Astrocyte (in vitro differentiated cells and primary cell): ENCODE data around the gene BRI3. TPM values are rescaled to one million over a fixed set of nuclear protein-coding genes. Genes with fewer than 3 reads are reported as not detected.
A peak's percentile ranks its signal among the peaks of the same experiment; 100 is the strongest.

Experiments
- DNase-seq: peaks from one replicate; pipeline ENCODE4 v3.0.0-alpha.2; 2010; ENCODE audit warnings: low read depth
- FAIRE-seq: peaks from 2 replicates; lab custom pipeline; 2011; peaks lifted over from hg19 to GRCh38; lab: Jason Lieb, UNC
- H2AFZ ChIP-seq: 2 replicates; pipeline ENCODE4 v1.6.0; 2012; ENCODE audit warnings: low read depth, low read length, inconsistent platforms
- H3K27ac ChIP-seq: 2 replicates; pipeline ENCODE4 v1.5.1; 2011; ENCODE audit warnings: low read depth, low read length, inconsistent platforms
- H3K27me3 ChIP-seq: 2 replicates; pipeline ENCODE4 v1.6.0; 2011; ENCODE audit warnings: low read length, inconsistent platforms; ENCODE audit not compliant: insufficient read depth
- H3K36me3 ChIP-seq: 2 replicates; pipeline ENCODE4 v1.5.1; 2011; ENCODE audit warnings: low read length, inconsistent platforms; ENCODE audit not compliant: insufficient read depth
- H3K4me1 ChIP-seq: 2 replicates; pipeline ENCODE4 v1.5.1; 2011; ENCODE audit warnings: low read length, inconsistent platforms; ENCODE audit not compliant: insufficient read depth
- H3K4me2 ChIP-seq: 2 replicates; pipeline ENCODE4 v1.6.0; 2012; ENCODE audit warnings: low read length, inconsistent platforms
- H3K4me3 ChIP-seq: 2 replicates; pipeline ENCODE4 v1.5.1; 2011; ENCODE audit warnings: low read depth, mild to moderate bottlenecking, low read length, inconsistent platforms; ENCODE audit not compliant: insufficient read depth
- H3K79me2 ChIP-seq: 2 replicates; pipeline ENCODE4 v1.6.0; 2012; ENCODE audit warnings: mild to moderate bottlenecking, low read length, inconsistent platforms; ENCODE audit not compliant: insufficient read depth
- H3K9ac ChIP-seq: 2 replicates; pipeline ENCODE4 v1.6.0; 2012; ENCODE audit warnings: mild to moderate bottlenecking, low read length, inconsistent platforms
- H3K9me3 ChIP-seq: 2 replicates; pipeline ENCODE4 v1.5.1; 2012; ENCODE audit warnings: low read depth, mild to moderate bottlenecking, low read length, inconsistent platforms; ENCODE audit not compliant: insufficient read depth
- H4K20me1 ChIP-seq: 2 replicates; pipeline ENCODE4 v1.6.0; 2012; ENCODE audit warnings: low read length, inconsistent platforms; ENCODE audit not compliant: insufficient read depth
- H3K27ac Mint-ChIP-seq: one replicate; pipeline ENCODE4 v1.8.0; 2021; ENCODE audit warnings: mild to moderate bottlenecking, mixed read lengths; ENCODE audit not compliant: unreplicated experiment
- H3K27me3 Mint-ChIP-seq: one replicate; pipeline ENCODE4 v1.8.0; 2021; ENCODE audit warnings: low read depth, mixed read lengths; ENCODE audit not compliant: unreplicated experiment
- H3K36me3 Mint-ChIP-seq: one replicate; pipeline ENCODE4 v1.8.0; 2021; ENCODE audit warnings: low read depth, mixed read lengths; ENCODE audit not compliant: unreplicated experiment
- H3K4me1 Mint-ChIP-seq: one replicate; pipeline ENCODE4 v1.8.0; 2021; ENCODE audit warnings: low read depth, mixed read lengths; ENCODE audit not compliant: unreplicated experiment
- H3K4me3 Mint-ChIP-seq: one replicate; pipeline ENCODE4 v1.8.0; 2021; ENCODE audit warnings: mild to moderate bottlenecking, moderate library complexity, mixed read lengths; ENCODE audit not compliant: unreplicated experiment
- H3K9me3 Mint-ChIP-seq: one replicate; pipeline ENCODE4 v1.8.0; 2021; ENCODE audit warnings: mild to moderate bottlenecking, mixed read lengths; ENCODE audit not compliant: unreplicated experiment
- CTCF ChIP-seq: IDR thresholded peaks from 2 replicates; pipeline ENCODE4 v1.5.1; 2011; ENCODE audit warnings: low read depth, mild to moderate bottlenecking, inconsistent platforms, low read length, moderate library complexity; ENCODE audit not compliant: insufficient read depth
- EZH2 ChIP-seq: IDR thresholded peaks from 2 replicates; pipeline ENCODE4 v1.6.1; 2012; ENCODE audit warnings: mild to moderate bottlenecking, low read length, inconsistent platforms; ENCODE audit not compliant: insufficient read depth
- total RNA-seq: library from RNA; stranded (reverse); gene quantifications from 2 replicates; pipeline ENCODE4 v1.2.1, GENCODE V29; 2021

BRI3 gene
- total RNA-seq, 1 donor from 2014 or later: 195 TPM

GRCh38 chr7:98338441-98338840, 57.0 kb downstream of the BRI3 start:
- FAIRE-seq: no peak
- no peak overlapping the region for H3K9ac ChIP-seq
- H3K4me1 Mint-ChIP-seq: no peaks in the 10 kb centered on the region

GRCh38 chr7:98339043-98339442, 57.6 kb downstream of the BRI3 start:
- no peaks in the 10 kb centered on the region for H4K20me1 ChIP-seq
- H3K9ac ChIP-seq: no peak overlapping the region
- no peaks in the 10 kb centered on the region for H3K79me2 ChIP-seq
- DNase-seq: no peak
- no peak overlapping the region for H3K4me3 Mint-ChIP-seq
- FAIRE-seq: no peak
- no peak overlapping the region for H3K27ac ChIP-seq
- H3K4me1 Mint-ChIP-seq: no peaks in the 10 kb centered on the region
- H3K4me1 ChIP-seq: peaks cover 5% of the 10 kb centered on the region
- no peak overlapping the region for H3K4me3 ChIP-seq
- no peak overlapping the region for H2AFZ ChIP-seq
- H3K27ac Mint-ChIP-seq: no peak overlapping the region
- peaks cover 8% of the 10 kb centered on the region for H3K9me3 Mint-ChIP-seq
- H3K27me3 Mint-ChIP-seq: no peaks in the 10 kb centered on the region
- no peaks in the 10 kb centered on the region for H3K36me3 ChIP-seq
- no peak for TF ChIP-seq CTCF
- TF ChIP-seq EZH2: no peak
- no peaks in the 10 kb centered on the region for H3K9me3 ChIP-seq
- peaks cover 14% of the 10 kb centered on the region for H3K36me3 Mint-ChIP-seq
- H3K4me2 ChIP-seq: no peak overlapping the region
- no peaks in the 10 kb centered on the region for H3K27me3 ChIP-seq

More at GRCh38 chr7:98338441-98338840, 57.0 kb downstream of the BRI3 start:
- Histone ChIP-seq H3K79me2 (no peaks in the 10 kb centered on the region), H3K4me3 (no peak overlapping the region), H3K27me3 (no peaks in the 10 kb centered on the region), H3K4me2 (no peak overlapping the region), H4K20me1 (no peaks in the 10 kb centered on the region), H3K27ac (no peak overlapping the region), H3K9me3 (no peaks in the 10 kb centered on the region), H3K4me1 (peaks cover 5% of the 10 kb centered on the region), H3K36me3 (no peaks in the 10 kb centered on the region), H2AFZ (no peak overlapping the region)
- no peak for DNase-seq
- peaks cover 8% of the 10 kb centered on the region for H3K9me3 Mint-ChIP-seq
- TF ChIP-seq EZH2 (no peak), CTCF (no peak)
- H3K4me3 Mint-ChIP-seq: no peak overlapping the region
- H3K27ac Mint-ChIP-seq: no peak overlapping the region
- peaks cover 14% of the 10 kb centered on the region for H3K36me3 Mint-ChIP-seq
- H3K27me3 Mint-ChIP-seq: no peaks in the 10 kb centered on the region

GRCh38 chr7:98341106-98341505, 59.6 kb downstream of the BRI3 start:
- H3K36me3 ChIP-seq: no peaks in the 10 kb centered on the region
- FAIRE-seq (no peak), DNase-seq (peak; percentile 82)
- H3K27me3 ChIP-seq: no peaks in the 10 kb centered on the region
- H3K27ac Mint-ChIP-seq: no peak overlapping the region
- H3K9me3 ChIP-seq: no peaks in the 10 kb centered on the region
- TF ChIP-seq EZH2: no peak
- H3K4me3 ChIP-seq: no peak overlapping the region
- H3K4me1 ChIP-seq: peaks cover 5% of the 10 kb centered on the region
- no peaks in the 10 kb centered on the region for H3K79me2 ChIP-seq
- H3K9ac ChIP-seq: no peak overlapping the region
- no peak overlapping the region for H3K4me3 Mint-ChIP-seq
- no peaks in the 10 kb centered on the region for H3K4me1 Mint-ChIP-seq
- H3K27ac ChIP-seq: no peak overlapping the region
- H3K36me3 Mint-ChIP-seq: peaks cover 14% of the 10 kb centered on the region
- H4K20me1 ChIP-seq: no peaks in the 10 kb centered on the region
- no peaks in the 10 kb centered on the region for H3K27me3 Mint-ChIP-seq
- no peak overlapping the region for H3K4me2 ChIP-seq
- H3K9me3 Mint-ChIP-seq: peaks cover 7% of the 10 kb centered on the region
- H2AFZ ChIP-seq: no peak overlapping the region

Other genes starting within 250 kb of the BRI3 start
- 14.5 and 15.2 TPM in 2 replicates for gene LMTK2, start 174.8 kb upstream of the BRI3 start, total RNA-seq
- 0.57 and 1.2 TPM in 2 replicates for gene BHLHA15, start 70.2 kb upstream of the BRI3 start, total RNA-seq
- 23.9 and 30.4 TPM in 2 replicates for gene TECPR1, start 29.5 kb upstream of the BRI3 start, total RNA-seq
- 20.4 and 21.6 TPM in 2 replicates for gene BAIAP2L1, start 119.4 kb downstream of the BRI3 start, total RNA-seq